HepG2 (cell line): Measurements from ENCODE around the gene HCK. TPM values are rescaled to one million over a fixed set of nuclear protein-coding genes. Genes with fewer than 3 reads are reported as not detected.

Source experiments
- BHLHE40 ChIP-seq: IDR thresholded peaks from 2 replicates; pipeline ENCODE4 v1.6.1; 2011; ENCODE audit warnings: low read length, improper control_type of control experiment
- CENPT ChIP-seq: sonication (generic); formaldehyde crosslinking; IDR thresholded peaks from 2 replicates; pipeline ENCODE4 v1.8.0; 2022; ENCODE audit warnings: low read depth, mild to moderate bottlenecking, moderate library complexity, missing genetic modification reagents
- FIP1L1 ChIP-seq: fragments of 200-400 bp; formaldehyde crosslinking; IDR thresholded peaks from 2 replicates; pipeline ENCODE4 v1.6.1; 2018; ENCODE audit warnings: low read depth, mild to moderate bottlenecking, low read length, moderate library complexity, borderline replicate concordance; ENCODE audit not compliant: insufficient read depth
- IRF2 ChIP-seq: IDR thresholded peaks from 2 replicates; pipeline ENCODE4 v1.6.1; 2018; ENCODE audit warnings: missing genetic modification reagents, missing compliant biosample characterization
- IRX3 ChIP-seq: sonication (generic); formaldehyde crosslinking; IDR thresholded peaks from 2 replicates; pipeline ENCODE4 v1.8.1; 2023; ENCODE audit warnings: mild to moderate bottlenecking, low read depth, missing genetic modification reagents, borderline replicate concordance
- POLR2G ChIP-seq: fragments of 200-400 bp; formaldehyde crosslinking; IDR thresholded peaks from 2 replicates; pipeline ENCODE4 v1.6.1; 2018; ENCODE audit warnings: mild to moderate bottlenecking, low read depth, low read length, moderate library complexity
- RFXAP ChIP-seq: sonication (generic); formaldehyde crosslinking; IDR thresholded peaks from 2 replicates; pipeline ENCODE4 v1.4.0; 2020; ENCODE audit warnings: missing genetic modification reagents, borderline replicate concordance
- ZFP1 ChIP-seq: IDR thresholded peaks from 2 replicates; pipeline ENCODE4 v1.6.1; 2016
- ZFY ChIP-seq: sonication (generic); formaldehyde crosslinking; IDR thresholded peaks from 2 replicates; pipeline ENCODE4 v1.4.0; 2020; ENCODE audit warnings: missing genetic modification reagents
- ZNF138 ChIP-seq: sonication (generic); formaldehyde crosslinking; IDR thresholded peaks from 2 replicates; pipeline ENCODE4 v1.5.0; 2020; ENCODE audit warnings: mild to moderate bottlenecking, low read depth, missing genetic modification reagents
- ZNF143 ChIP-seq: sonication (generic); formaldehyde crosslinking; IDR thresholded peaks from 2 replicates; pipeline ENCODE4 v1.4.0; 2020; ENCODE audit warnings: missing genetic modification reagents
- ZNF329 ChIP-seq: sonication (generic); formaldehyde crosslinking; IDR thresholded peaks from 2 replicates; pipeline ENCODE4 v1.9.0; 2021; ENCODE audit warnings: low read depth, mild to moderate bottlenecking, missing genetic modification reagents
- ZNF44 ChIP-seq: sonication (generic); formaldehyde crosslinking; IDR thresholded peaks from 2 replicates; pipeline ENCODE4 v1.5.1; 2020; ENCODE audit warnings: mild to moderate bottlenecking, missing genetic modification reagents
- ZNF460 ChIP-seq: sonication (generic); formaldehyde crosslinking; IDR thresholded peaks from 2 replicates; pipeline ENCODE4 v1.5.1; 2020; ENCODE audit warnings: missing genetic modification reagents, mild to moderate bottlenecking, borderline replicate concordance
- ZNF7 ChIP-seq: IDR thresholded peaks from 2 replicates; pipeline ENCODE4 v1.6.1; 2016; ENCODE audit warnings: missing biosample characterization, missing genetic modification reagents
- ZNF790 ChIP-seq: sonication (generic); formaldehyde crosslinking; IDR thresholded peaks from 2 replicates; pipeline ENCODE4 v1.8.0; 2022; ENCODE audit warnings: missing genetic modification reagents, mild to moderate bottlenecking, borderline replicate concordance
- polyA plus RNA-seq, 8 experiments: library from polyadenylated mRNA; depleted of rRNA in 3 of 8; stranded (reverse) in 7 of 8; unstranded in 1 of 8; fragments of >200 nt; fragmentation: Illumina TruSeq in 4 of 8; extraction: Trizol in 4 of 8; gene quantifications; 2 replicates each; pipeline versions ENCODE4 v1.2.1 to v1.2.3, GENCODE V29; 2011 to 2016; ENCODE audit warnings: low read depth in 4 of 8, missing spikeins in 1 of 8, mixed read lengths in 1 of 8; ENCODE audit not compliant: insufficient read depth in 1 of 8
- total RNA-seq, 5 experiments: library from RNA; depleted of rRNA; stranded (reverse); fragments of >200 nt; fragmentation: Illumina TruSeq; extraction: Trizol; gene quantifications; 2 replicates each; pipeline ENCODE4 v1.2.3, GENCODE V29; 2016; ENCODE audit warnings: low read depth in 1 of 5
- TF ChIP-seq, protein P1 (sequence below): fragments of 450-650 bp; IDR thresholded peaks from 2 replicates; pipeline ENCODE4 v1.6.1; 2017; ENCODE audit warnings: mild to moderate bottlenecking
- TF ChIP-seq, protein P2 (sequence below): sonication (generic); formaldehyde crosslinking; IDR thresholded peaks from 2 replicates; pipeline ENCODE4 v1.4.0; 2020; ENCODE audit warnings: missing genetic modification reagents
- TF ChIP-seq, protein P3 (sequence below): sonication (generic); formaldehyde crosslinking; conservative IDR thresholded peaks from 2 replicates; pipeline ENCODE4 v1.8.0; 2022; ENCODE audit warnings: low read depth, missing genetic modification reagents
- TF ChIP-seq, protein P4 (sequence below), 2 experiments: IDR thresholded peaks; 2 replicates each; pipeline ENCODE4 v1.6.1; 2011 to 2012; ENCODE audit warnings: low read length in 2 of 2, borderline replicate concordance in 1 of 2, low read depth in 1 of 2, mild to moderate bottlenecking in 1 of 2, moderate library complexity in 1 of 2

The HCK gene
- total and polyA plus RNA-seq, 2 of the 13 experiments (the other 11 are each of a cell fraction or from before 2014, with no cell fraction given): 0.04 TPM; not detected in 1

DNA sequence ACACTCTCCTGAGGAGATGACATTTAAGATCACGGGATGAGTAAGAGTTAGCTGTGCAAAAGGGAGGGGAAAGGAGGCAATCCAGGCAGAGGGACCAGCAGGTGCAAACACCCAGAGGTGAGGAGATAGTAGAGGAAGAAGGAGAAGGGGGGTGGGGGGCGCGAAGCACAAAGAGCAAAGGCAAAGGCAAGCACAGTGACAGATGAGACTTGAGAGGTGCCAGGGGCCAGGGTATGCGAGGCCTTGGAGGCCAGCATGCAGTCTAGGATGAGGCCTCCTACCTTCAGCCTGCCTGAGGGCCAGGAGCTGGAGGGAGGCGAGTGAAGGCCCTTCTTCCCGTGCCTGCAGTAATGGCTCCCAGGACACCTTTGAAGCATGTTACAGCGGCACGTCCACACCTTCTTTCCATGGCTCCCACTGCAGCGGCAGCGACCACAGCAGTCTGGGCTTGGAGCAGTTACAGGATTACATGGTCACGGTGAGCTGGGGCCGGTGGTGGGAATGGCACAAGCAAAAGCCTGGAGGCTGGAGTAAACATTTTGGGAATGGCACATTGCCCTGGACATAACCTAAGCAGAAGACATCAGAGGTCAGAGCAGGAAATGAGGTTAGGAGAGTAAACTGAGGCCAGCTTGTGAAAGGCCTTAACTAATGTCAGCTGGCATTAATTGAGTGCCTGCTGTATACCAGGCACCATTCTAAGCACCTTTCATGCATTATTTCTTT, 23.2 kb upstream of the HCK start (continued):
- TF ChIP-seq IRF2 (CRISPR knock-in tag): peak; percentile 49; the same call in 1 of the 2 replicates
- no peak for TF ChIP-seq FIP1L1
- TF ChIP-seq ZFP1: no peak
- TF ChIP-seq ZNF790 (CRISPR knock-in tag): no peak
- TF ChIP-seq, protein P1, sequence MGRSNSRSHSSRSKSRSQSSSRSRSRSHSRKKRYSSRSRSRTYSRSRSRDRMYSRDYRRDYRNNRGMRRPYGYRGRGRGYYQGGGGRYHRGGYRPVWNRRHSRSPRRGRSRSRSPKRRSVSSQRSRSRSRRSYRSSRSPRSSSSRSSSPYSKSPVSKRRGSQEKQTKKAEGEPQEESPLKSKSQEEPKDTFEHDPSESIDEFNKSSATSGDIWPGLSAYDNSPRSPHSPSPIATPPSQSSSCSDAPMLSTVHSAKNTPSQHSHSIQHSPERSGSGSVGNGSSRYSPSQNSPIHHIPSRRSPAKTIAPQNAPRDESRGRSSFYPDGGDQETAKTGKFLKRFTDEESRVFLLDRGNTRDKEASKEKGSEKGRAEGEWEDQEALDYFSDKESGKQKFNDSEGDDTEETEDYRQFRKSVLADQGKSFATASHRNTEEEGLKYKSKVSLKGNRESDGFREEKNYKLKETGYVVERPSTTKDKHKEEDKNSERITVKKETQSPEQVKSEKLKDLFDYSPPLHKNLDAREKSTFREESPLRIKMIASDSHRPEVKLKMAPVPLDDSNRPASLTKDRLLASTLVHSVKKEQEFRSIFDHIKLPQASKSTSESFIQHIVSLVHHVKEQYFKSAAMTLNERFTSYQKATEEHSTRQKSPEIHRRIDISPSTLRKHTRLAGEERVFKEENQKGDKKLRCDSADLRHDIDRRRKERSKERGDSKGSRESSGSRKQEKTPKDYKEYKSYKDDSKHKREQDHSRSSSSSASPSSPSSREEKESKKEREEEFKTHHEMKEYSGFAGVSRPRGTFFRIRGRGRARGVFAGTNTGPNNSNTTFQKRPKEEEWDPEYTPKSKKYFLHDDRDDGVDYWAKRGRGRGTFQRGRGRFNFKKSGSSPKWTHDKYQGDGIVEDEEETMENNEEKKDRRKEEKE: no peak
- TF ChIP-seq ZNF7: no peak
- TF ChIP-seq IRX3 (CRISPR knock-in tag): no peak
- no peak for TF ChIP-seq ZNF138 (CRISPR knock-in tag)
- no peak for TF ChIP-seq ZNF143 (CRISPR knock-in tag)
- TF ChIP-seq RFXAP (CRISPR knock-in tag): no peak
- TF ChIP-seq POLR2G: no peak
- 0 out of 2 replicates have a peak, but pooled peaks have one; percentile 9 for TF ChIP-seq BHLHE40
- no peak for TF ChIP-seq ZNF329 (CRISPR knock-in tag)
- TF ChIP-seq, protein P2, sequence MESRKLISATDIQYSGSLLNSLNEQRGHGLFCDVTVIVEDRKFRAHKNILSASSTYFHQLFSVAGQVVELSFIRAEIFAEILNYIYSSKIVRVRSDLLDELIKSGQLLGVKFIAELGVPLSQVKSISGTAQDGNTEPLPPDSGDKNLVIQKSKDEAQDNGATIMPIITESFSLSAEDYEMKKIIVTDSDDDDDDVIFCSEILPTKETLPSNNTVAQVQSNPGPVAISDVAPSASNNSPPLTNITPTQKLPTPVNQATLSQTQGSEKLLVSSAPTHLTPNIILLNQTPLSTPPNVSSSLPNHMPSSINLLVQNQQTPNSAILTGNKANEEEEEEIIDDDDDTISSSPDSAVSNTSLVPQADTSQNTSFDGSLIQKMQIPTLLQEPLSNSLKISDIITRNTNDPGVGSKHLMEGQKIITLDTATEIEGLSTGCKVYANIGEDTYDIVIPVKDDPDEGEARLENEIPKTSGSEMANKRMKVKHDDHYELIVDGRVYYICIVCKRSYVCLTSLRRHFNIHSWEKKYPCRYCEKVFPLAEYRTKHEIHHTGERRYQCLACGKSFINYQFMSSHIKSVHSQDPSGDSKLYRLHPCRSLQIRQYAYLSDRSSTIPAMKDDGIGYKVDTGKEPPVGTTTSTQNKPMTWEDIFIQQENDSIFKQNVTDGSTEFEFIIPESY (CRISPR knock-in tag): peak; percentile 37; the same call in 1 of the 2 replicates
- TF ChIP-seq ZNF44 (CRISPR knock-in tag): no peak
- TF ChIP-seq, protein P3, sequence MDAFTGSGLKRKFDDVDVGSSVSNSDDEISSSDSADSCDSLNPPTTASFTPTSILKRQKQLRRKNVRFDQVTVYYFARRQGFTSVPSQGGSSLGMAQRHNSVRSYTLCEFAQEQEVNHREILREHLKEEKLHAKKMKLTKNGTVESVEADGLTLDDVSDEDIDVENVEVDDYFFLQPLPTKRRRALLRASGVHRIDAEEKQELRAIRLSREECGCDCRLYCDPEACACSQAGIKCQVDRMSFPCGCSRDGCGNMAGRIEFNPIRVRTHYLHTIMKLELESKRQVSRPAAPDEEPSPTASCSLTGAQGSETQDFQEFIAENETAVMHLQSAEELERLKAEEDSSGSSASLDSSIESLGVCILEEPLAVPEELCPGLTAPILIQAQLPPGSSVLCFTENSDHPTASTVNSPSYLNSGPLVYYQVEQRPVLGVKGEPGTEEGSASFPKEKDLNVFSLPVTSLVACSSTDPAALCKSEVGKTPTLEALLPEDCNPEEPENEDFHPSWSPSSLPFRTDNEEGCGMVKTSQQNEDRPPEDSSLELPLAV (CRISPR knock-in tag): no peak
- TF ChIP-seq CENPT (CRISPR knock-in tag): no peak
- no peak for TF ChIP-seq ZNF460 (CRISPR knock-in tag)
- TF ChIP-seq, protein P4, sequence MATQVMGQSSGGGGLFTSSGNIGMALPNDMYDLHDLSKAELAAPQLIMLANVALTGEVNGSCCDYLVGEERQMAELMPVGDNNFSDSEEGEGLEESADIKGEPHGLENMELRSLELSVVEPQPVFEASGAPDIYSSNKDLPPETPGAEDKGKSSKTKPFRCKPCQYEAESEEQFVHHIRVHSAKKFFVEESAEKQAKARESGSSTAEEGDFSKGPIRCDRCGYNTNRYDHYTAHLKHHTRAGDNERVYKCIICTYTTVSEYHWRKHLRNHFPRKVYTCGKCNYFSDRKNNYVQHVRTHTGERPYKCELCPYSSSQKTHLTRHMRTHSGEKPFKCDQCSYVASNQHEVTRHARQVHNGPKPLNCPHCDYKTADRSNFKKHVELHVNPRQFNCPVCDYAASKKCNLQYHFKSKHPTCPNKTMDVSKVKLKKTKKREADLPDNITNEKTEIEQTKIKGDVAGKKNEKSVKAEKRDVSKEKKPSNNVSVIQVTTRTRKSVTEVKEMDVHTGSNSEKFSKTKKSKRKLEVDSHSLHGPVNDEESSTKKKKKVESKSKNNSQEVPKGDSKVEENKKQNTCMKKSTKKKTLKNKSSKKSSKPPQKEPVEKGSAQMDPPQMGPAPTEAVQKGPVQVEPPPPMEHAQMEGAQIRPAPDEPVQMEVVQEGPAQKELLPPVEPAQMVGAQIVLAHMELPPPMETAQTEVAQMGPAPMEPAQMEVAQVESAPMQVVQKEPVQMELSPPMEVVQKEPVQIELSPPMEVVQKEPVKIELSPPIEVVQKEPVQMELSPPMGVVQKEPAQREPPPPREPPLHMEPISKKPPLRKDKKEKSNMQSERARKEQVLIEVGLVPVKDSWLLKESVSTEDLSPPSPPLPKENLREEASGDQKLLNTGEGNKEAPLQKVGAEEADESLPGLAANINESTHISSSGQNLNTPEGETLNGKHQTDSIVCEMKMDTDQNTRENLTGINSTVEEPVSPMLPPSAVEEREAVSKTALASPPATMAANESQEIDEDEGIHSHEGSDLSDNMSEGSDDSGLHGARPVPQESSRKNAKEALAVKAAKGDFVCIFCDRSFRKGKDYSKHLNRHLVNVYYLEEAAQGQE (IDR thresholded peaks at IDR 0.05; ENCODE audit: borderline replicate concordance in 1 of 2, low read depth in 1 of 2, low read length in 2 of 2): no peak
- peak; percentile 60; the same call in 1 of the 2 replicates for TF ChIP-seq ZFY (CRISPR knock-in tag)
